Thymus (tissue), 11 donors: ENCODE data around the gene CDYL2. TPM values are rescaled to one million over a fixed set of nuclear protein-coding genes. Genes with fewer than 3 reads are reported as not detected.

ENCODE experiments used
- DNase-seq, 9 donors: peaks; one replicate each; pipeline ENCODE4 v3.0.0-alpha.2; 2013; ENCODE audit warnings: low spot score in 9 of 9, low read depth in 6 of 9, missing footprints in 1 of 9
- H3K27ac ChIP-seq, 2 donors: one replicate each; pipeline ENCODE4 v1.5.1; 2013; ENCODE audit warnings: control low read depth in 1 of 2, low read depth in 1 of 2, low read length in 1 of 2, mild to moderate bottlenecking in 1 of 2, moderate library complexity in 1 of 2
- H3K27me3 ChIP-seq, 2 donors: one replicate each; pipeline ENCODE4 v1.5.1; 2013; ENCODE audit warnings: low read length in 1 of 2; ENCODE audit not compliant: control insufficient read depth in 2 of 2, insufficient read depth in 1 of 2
- H3K36me3 ChIP-seq, 2 donors: one replicate each; pipeline ENCODE4 v1.5.1; 2013; ENCODE audit warnings: low read length in 1 of 2, mild to moderate bottlenecking in 1 of 2, moderate library complexity in 1 of 2; ENCODE audit not compliant: control insufficient read depth in 2 of 2, insufficient read depth in 2 of 2
- H3K4me1 ChIP-seq, 2 donors: one replicate each; pipeline ENCODE4 v1.5.1; 2013; ENCODE audit warnings: low read length in 2 of 2; ENCODE audit not compliant: control insufficient read depth in 2 of 2, insufficient read depth in 2 of 2
- H3K4me3 ChIP-seq, 2 donors: one replicate each; pipeline ENCODE4 v1.5.1; 2013; ENCODE audit warnings: low read length in 2 of 2, control low read depth in 1 of 2, mild to moderate bottlenecking in 1 of 2
- H3K9me3 ChIP-seq, 2 donors: one replicate each; pipeline ENCODE4 v1.5.1; 2013; ENCODE audit warnings: low read length in 1 of 2, mild to moderate bottlenecking in 1 of 2; ENCODE audit not compliant: control insufficient read depth in 2 of 2, insufficient read depth in 1 of 2
- WGBS: extraction: QIAGEN DNeasy Blood & Tissue Kit; methylation state at CpG from one replicate; pipeline ENCODE4 v1.1.7; 2013; 5-methylcytosine and 5-hydroxymethylcytosine counted together
- polyA plus RNA-seq: library from polyadenylated mRNA; stranded (reverse); fragments of 200-250 nt; gene quantifications from one replicate; pipeline ENCODE4 v1.2.3, GENCODE V29; 2013
- total RNA-seq: library from RNA; stranded (reverse); fragments of 120-200 nt; gene quantifications from one replicate; pipeline ENCODE4 v1.2.4, GENCODE V29; 2013
- donor health status: healthy.

Gene CDYL2
- total and polyA plus RNA-seq, 2 donors, result 2.0 to 2.6 TPM

- H3K36me3 ChIP-seq, result no peaks in the 10 kb centered on the region
- no peak for DNase-seq
- H3K4me3 ChIP-seq, result no peak overlapping the region
- no peak overlapping the region for H3K27ac ChIP-seq
- no peaks in the 10 kb centered on the region for H3K9me3 ChIP-seq
- no peaks in the 10 kb centered on the region for H3K4me1 ChIP-seq
- WGBS, result 98% methylated on average over 3 of the region's 3 CpGs
- no peaks in the 10 kb centered on the region for H3K27me3 ChIP-seq
These were observed 120.8 kb downstream of the CDYL2 start for GRCh38 chr16:80683646-80684045.

DNA sequence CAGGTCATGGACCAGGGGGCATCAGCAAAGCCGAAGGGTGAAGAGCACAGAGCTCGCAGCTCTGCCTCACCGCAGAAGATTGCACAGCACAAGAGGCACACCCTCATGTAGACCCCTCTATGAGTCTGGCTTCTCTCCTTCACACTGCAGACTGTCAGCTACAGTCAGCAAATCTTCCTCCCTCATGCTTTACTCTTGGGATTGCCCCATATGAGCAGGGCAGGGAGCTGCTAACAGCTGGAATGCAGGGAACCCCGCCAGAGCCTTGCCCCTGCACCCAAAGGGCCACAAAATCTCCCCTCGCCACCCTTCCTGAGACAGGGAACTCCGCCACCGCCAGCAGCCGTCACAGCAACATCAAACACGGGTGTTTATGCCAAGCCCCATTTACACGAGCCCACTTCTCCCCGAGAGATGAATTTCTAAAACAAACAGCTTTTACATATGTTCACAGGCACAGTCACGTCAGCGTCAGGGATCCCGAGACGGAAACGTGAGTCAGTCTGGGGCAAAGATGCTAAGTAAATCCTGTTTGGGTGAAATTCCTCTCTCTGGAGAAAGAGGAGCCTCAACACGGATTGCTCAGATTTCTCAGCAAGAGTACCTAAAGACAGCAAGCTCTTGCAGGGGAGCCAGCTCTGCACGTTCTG lies 121.9 kb downstream of the CDYL2 start:
- H3K4me1 ChIP-seq, result no peaks in the 10 kb centered on the region
- DNase-seq, result no peak
- no peaks in the 10 kb centered on the region for H3K9me3 ChIP-seq
- no peaks in the 10 kb centered on the region for H3K27me3 ChIP-seq
- H3K27ac ChIP-seq, result no peak overlapping the region
- H3K36me3 ChIP-seq, result no peaks in the 10 kb centered on the region
- WGBS, result 90% methylated on average over 18 of the region's 18 CpGs
- H3K4me3 ChIP-seq, result no peak overlapping the region

DNA sequence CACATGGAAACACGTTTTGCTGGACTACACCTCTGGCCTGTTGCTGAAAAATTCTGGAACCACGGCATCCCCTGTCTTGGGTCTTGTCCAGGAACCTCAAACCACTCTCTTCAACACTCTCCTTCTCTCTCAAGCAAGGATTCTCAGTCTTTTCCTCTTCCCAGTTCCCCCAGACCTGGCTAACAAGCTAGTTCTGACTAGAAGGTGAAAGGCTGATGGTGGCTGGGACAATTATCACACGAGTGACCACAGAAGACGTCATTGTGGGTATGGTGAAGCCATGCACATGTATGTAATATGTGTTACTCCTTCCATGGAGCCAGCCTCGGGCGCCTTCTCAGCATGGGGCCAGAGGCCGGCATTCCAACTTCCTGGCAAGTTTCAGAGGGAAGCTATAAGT lies 123.0 kb downstream of the CDYL2 start:
- no peaks in the 10 kb centered on the region for H3K27me3 ChIP-seq
- H3K27ac ChIP-seq, result no peak overlapping the region
- H3K36me3 ChIP-seq, result no peaks in the 10 kb centered on the region
- H3K4me3 ChIP-seq, result no peak overlapping the region
- DNase-seq, result no peak
- H3K9me3 ChIP-seq, result no peaks in the 10 kb centered on the region
- no peaks in the 10 kb centered on the region for H3K4me1 ChIP-seq
- WGBS, result 96% methylated on average over 7 of the region's 7 CpGs

DNA sequence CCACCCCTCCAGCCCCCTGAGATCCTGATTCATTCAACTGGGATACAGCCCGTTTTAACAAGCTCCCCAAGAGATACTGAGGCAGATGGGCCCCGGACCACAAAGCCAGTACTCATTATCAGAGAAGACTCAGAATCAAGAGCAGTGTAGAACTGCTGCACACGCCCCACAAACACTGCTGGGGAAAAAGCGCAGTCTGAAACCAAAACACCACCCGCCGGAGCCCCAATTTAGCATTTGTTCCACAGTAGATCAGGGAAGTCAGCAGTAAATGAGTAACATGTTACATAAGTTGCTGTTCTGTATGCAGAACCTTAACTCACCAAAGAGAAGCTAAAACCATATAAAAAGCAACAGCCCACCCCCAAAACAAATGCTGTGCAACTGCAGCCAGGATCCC lies 123.6 kb downstream of the CDYL2 start:
- no peak overlapping the region for H3K27ac ChIP-seq
- H3K4me1 ChIP-seq, result no peaks in the 10 kb centered on the region
- H3K9me3 ChIP-seq, result no peaks in the 10 kb centered on the region
- DNase-seq, result no peak
- H3K4me3 ChIP-seq, result no peak overlapping the region
- 97% methylated on average over 6 of the region's 6 CpGs for WGBS
- no peaks in the 10 kb centered on the region for H3K36me3 ChIP-seq
- H3K27me3 ChIP-seq, result no peaks in the 10 kb centered on the region

GRCh38 chr16:80680046-80680445 lies 124.4 kb downstream of the CDYL2 start:
- WGBS, result 96% methylated on average over 7 of the region's 7 CpGs
- no peaks in the 10 kb centered on the region for H3K36me3 ChIP-seq
- no peak overlapping the region for H3K27ac ChIP-seq
- no peaks in the 10 kb centered on the region for H3K27me3 ChIP-seq
- DNase-seq, result no peak
- H3K4me1 ChIP-seq, result no peaks in the 10 kb centered on the region
- no peak overlapping the region for H3K4me3 ChIP-seq
- no peaks in the 10 kb centered on the region for H3K9me3 ChIP-seq

DNA sequence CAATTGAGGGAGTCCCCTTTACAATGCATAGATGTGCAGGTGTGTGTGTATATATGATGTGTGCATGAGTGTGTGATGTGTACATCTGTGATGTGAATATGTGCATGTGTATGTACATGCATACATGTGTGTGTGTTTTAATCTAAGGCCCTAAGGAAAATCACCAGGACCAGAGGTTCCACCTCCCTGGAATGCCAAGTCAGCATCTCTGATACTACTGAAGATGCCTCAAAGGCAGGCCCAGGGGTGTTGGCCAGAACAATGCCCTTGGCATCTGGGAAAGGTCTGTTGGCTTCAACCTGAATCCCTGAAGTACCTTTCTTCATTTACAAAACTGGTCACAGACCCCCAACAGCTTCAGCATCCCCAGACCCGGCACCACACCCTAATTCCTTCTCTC lies 129.5 kb downstream of the CDYL2 start:
- WGBS, result 98% methylated on average over 1 of the region's 1 CpG

DNA sequence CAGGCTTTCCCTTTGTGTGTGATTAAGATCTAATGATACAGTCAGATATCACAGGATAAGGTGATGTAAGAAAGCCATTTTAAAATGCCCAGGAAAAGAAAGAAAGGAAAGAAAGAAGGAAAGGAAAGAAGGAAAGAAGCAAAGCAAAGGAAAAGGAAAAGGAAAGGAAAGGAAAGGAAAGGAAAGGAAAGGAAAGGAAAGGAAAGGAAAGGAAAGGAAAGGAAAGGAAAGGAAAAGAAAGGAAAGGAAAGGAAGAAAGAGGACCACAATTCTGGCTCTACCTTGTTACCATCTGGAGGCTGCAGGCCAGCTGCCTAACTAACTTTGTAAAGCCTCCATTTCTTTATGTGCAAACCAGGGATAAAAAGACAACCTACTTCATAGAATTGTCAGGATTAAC lies 132.0 kb downstream of the CDYL2 start:
- H3K27ac ChIP-seq, result no peak overlapping the region
- H3K27me3 ChIP-seq, result no peaks in the 10 kb centered on the region
- H3K9me3 ChIP-seq, result no peaks in the 10 kb centered on the region
- no peak overlapping the region for H3K4me3 ChIP-seq
- H3K4me1 ChIP-seq, result no peaks in the 10 kb centered on the region
- no peak for DNase-seq
- H3K36me3 ChIP-seq, result no peaks in the 10 kb centered on the region

More for the DNA sequence above, 129.5 kb downstream of the CDYL2 start:
- Histone ChIP-seq H3K9me3 (no peaks in the 10 kb centered on the region), H3K4me3 (no peak overlapping the region), H3K27me3 (no peaks in the 10 kb centered on the region), H3K27ac (no peak overlapping the region), H3K36me3 (no peaks in the 10 kb centered on the region), H3K4me1 (no peaks in the 10 kb centered on the region)
- DNase-seq, result no peak

DNA sequence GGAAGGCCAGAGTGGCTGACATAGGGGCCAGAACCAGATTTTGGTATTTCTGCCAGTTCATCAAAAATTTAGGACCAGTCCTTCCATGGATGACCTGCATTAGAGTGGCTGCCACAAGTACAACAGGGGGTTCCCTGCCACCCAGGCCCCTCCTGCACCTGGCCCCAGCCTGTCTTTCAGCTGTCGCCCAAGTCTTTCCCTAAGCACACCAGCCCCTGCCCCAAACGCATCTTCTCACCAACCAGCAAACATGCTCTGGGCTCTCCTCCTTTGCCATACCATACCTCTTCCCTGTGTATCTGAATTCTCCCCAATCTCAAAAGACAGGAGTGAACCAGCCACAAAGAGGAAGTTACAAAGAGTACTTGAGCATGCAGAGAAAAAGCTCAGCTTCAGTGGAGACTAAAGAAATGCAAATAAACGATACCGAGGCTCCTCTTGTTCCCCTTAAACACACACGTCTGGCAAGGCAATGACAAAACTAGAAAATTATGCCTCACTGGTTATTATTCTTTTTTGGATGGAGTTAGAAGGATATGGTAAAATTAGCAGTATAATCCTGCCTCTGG lies 133.0 kb downstream of the CDYL2 start:
- 38% methylated on average over 5 of the region's 5 CpGs for WGBS
- Histone ChIP-seq H3K27me3 (no peaks in the 10 kb centered on the region), H3K36me3 (no peaks in the 10 kb centered on the region), H3K4me1 (no peaks in the 10 kb centered on the region), H3K9me3 (no peaks in the 10 kb centered on the region), H3K27ac (no peak overlapping the region), H3K4me3 (no peak overlapping the region)
- DNase-seq, result no peak

GRCh38 chr16:80670170-80670865 lies 134.1 kb downstream of the CDYL2 start:
- no peaks in the 10 kb centered on the region for H3K36me3 ChIP-seq
- no peaks in the 10 kb centered on the region for H3K4me1 ChIP-seq
- H3K4me3 ChIP-seq, result no peak overlapping the region
- no peak for DNase-seq
- H3K27me3 ChIP-seq, result no peaks in the 10 kb centered on the region
- no peaks in the 10 kb centered on the region for H3K9me3 ChIP-seq
- H3K27ac ChIP-seq, result no peak overlapping the region
- WGBS, result 91% methylated on average over 20 of the region's 20 CpGs
